Measurements from ENCODE around the gene KDM2A. TPM values are rescaled to one million over a fixed set of nuclear protein-coding genes. Genes with fewer than 3 reads are reported as not detected.

Gene KDM2A
- total RNA-seq, 1 donor from 2014 or later: 34.1 TPM

DNA sequence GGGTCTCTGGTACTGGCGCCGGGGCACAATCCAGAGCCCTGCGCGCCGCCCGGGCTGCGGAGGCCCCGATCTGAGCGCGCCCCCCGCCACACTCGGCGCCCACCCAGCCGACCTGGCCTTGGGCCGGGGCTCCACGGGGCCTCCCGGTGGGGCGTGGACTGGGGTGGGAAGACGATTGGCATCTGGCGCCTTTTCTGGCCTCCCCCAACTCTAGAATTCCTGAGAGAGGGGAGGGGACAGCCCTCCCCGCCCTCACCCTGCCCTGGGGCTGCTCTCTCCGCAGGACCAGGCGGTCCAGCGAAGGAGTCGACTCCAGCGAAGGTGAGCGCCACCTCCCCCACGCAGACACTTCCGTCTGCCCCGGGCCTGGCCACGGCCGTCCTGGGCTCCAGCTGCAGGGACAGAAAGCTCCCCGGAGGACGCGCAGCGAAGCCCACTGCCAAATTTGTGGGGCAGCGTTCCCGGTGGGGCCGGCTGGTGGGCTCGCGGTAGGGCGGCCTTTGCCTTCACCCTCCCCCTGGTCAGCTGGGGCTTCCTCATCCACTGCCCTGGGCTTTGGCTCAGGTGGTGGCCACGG is 184.9 kb downstream of the KDM2A start:
- TF ChIP-seq, protein P1, sequence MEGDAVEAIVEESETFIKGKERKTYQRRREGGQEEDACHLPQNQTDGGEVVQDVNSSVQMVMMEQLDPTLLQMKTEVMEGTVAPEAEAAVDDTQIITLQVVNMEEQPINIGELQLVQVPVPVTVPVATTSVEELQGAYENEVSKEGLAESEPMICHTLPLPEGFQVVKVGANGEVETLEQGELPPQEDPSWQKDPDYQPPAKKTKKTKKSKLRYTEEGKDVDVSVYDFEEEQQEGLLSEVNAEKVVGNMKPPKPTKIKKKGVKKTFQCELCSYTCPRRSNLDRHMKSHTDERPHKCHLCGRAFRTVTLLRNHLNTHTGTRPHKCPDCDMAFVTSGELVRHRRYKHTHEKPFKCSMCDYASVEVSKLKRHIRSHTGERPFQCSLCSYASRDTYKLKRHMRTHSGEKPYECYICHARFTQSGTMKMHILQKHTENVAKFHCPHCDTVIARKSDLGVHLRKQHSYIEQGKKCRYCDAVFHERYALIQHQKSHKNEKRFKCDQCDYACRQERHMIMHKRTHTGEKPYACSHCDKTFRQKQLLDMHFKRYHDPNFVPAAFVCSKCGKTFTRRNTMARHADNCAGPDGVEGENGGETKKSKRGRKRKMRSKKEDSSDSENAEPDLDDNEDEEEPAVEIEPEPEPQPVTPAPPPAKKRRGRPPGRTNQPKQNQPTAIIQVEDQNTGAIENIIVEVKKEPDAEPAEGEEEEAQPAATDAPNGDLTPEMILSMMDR (conservative IDR thresholded peaks at IDR 0.05; ENCODE audit: low read depth, low read length): no peak
- no peak for DNase-seq (ENCODE audit: low read depth)
- H3K4me3 ChIP-seq (ENCODE audit: low read depth, low read length): peak overlapping the region; percentile 66

DNA sequence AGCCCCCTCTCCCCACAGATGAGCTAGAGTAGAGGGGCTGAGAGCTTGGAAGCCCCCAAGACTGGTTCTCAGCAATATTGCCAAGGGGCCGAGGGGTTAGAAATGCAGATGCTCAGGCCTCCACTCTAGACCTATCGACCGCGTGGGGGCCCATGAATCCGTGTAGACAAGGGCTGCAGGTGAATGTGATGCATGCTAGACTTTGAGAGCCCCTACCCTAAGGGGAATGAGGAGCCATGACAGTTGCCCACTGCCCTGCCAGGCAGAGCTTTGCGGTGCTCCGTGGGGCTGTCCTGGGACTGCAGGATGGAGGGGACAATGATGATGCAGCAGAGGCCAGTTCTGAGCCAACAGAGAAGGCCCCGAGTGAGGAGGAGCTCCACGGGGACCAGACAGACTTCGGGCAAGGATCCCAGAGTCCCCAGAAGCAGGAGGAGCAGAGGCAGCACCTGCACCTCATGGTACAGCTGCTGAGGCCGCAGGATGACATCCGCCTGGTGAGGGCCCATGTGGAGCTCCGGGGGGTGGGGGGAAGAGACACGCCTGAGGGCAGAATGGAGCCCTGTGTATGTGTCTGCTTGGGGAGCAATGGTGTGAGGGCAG is 185.5 kb downstream of the KDM2A start:
- peak overlapping the region; percentile 66 for H3K4me3 ChIP-seq (ENCODE audit: low read depth, low read length)
- TF ChIP-seq, protein P1 (conservative IDR thresholded peaks at IDR 0.05; ENCODE audit: low read depth, low read length): no peak
- DNase-seq (ENCODE audit: low read depth): no peak

DNA sequence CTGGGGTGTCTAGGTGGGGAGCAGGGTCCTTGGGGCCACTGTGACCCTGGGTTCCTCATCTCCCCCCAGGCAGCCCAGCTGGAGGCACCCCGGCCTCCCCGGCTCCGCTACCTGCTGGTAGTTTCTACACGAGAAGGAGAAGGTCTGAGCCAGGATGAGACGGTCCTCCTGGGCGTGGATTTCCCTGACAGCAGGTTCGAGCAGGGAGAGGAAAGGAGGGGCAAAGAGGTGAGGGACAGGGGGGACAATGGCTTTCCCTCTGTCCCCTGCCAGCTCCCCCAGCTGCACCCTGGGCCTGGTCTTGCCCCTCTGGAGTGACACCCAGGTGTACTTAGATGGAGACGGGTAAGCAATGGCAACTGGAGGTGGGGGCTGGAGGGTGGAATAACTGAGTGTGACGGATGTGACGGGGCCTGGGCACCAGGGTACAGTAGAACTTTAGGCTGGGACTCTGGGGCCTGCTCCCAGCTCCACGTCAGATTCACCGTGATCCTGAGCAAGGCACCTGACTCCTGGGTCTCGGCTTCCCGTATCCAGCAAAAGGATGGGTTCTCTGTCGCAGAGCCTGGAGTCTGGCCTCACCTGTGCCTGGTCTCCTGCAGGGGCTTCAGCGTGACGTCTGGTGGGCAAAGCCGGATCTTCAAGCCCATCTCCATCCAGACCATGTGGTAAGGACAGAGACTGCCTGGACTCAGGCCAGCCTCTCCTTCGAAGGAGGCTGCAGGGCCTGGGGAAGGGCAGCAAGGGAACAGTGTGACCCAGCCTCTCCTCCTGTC is 187.9 kb downstream of the KDM2A start:
- DNase-seq (ENCODE audit: low read depth): no peak
- H3K4me3 ChIP-seq (ENCODE audit: low read depth, low read length): no peak overlapping the region
- TF ChIP-seq, protein P1 (conservative IDR thresholded peaks at IDR 0.05; ENCODE audit: low read depth, low read length): no peak

DNA sequence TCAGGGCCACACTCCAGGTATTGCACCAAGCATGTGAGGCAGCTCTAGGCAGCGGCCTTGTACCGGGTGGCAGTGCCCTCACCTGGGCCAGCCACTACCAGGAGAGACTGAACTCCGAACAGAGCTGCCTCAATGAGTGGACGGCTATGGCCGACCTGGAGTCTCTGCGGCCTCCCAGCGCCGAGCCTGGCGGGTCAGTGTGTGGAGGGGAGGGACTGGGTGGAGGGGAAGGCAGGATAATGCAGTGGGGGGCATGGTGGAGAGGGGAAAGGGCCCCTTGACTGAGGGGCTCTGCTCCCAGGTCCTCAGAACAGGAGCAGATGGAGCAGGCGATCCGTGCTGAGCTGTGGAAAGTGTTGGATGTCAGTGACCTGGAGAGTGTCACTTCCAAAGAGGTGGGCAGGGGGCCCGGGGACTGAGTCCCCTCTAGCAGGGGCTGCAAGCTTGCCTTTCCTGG is 188.5 kb downstream of the KDM2A start:
- H3K4me3 ChIP-seq (ENCODE audit: low read depth, low read length): no peak overlapping the region
- no peak for DNase-seq (ENCODE audit: low read depth)
- TF ChIP-seq, protein P1 (conservative IDR thresholded peaks at IDR 0.05; ENCODE audit: low read depth, low read length): no peak

Other genes starting within 250 kb of the KDM2A start
- gene PC, start 160.9 kb upstream of the KDM2A start, total RNA-seq: 4.7 and 10.6 TPM in 2 replicates
- not detected in 2 replicates for gene C11orf86, start 144.0 kb upstream of the KDM2A start, total RNA-seq
- gene SYT12, start 96.1 kb upstream of the KDM2A start, total RNA-seq: 0.43 and 0.58 TPM in 2 replicates
- 51.4 and 86.8 TPM in 2 replicates for gene RHOD, start 62.4 kb upstream of the KDM2A start, total RNA-seq
- 46.8 and 66.4 TPM in 2 replicates for gene GRK2, start 147.2 kb downstream of the KDM2A start, total RNA-seq
- 31.6 and 32.3 TPM in 2 replicates for gene ANKRD13D, start 170.0 kb downstream of the KDM2A start, total RNA-seq
- gene SSH3, start 184.3 kb downstream of the KDM2A start, total RNA-seq: 28.4 and 30.4 TPM in 2 replicates
- 68.1 and 174 TPM in 2 replicates for gene POLD4, start 234.3 kb downstream of the KDM2A start, total RNA-seq